ENCODE measurements around the gene NRCAM.

DNA sequence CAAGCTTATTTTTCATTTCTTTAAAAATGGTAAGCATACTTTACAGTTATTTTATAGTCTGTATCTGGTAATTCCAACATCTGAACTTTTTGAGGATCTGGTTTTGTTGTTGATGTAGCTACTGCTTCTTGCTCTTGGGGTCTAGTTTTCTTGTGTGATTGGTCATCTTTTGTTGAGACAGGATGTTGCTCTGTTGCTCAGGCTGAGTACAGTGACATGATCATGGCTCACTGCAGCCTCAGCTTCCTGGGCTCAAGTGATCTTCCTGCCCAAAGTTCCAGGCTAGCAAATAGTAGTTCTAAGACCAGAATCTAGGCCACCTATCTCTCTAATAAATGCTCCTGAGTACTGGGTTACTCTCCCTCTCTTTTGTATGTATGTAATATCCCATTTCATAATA, 75.7 kb downstream of the NRCAM start:
- no peak for TF ChIP-seq EZH2 (IDR thresholded peaks at IDR 0.05; ENCODE audit: borderline replicate concordance, low read depth, low read length, poor library complexity, severe bottlenecking)
- TF ChIP-seq, protein P1, sequence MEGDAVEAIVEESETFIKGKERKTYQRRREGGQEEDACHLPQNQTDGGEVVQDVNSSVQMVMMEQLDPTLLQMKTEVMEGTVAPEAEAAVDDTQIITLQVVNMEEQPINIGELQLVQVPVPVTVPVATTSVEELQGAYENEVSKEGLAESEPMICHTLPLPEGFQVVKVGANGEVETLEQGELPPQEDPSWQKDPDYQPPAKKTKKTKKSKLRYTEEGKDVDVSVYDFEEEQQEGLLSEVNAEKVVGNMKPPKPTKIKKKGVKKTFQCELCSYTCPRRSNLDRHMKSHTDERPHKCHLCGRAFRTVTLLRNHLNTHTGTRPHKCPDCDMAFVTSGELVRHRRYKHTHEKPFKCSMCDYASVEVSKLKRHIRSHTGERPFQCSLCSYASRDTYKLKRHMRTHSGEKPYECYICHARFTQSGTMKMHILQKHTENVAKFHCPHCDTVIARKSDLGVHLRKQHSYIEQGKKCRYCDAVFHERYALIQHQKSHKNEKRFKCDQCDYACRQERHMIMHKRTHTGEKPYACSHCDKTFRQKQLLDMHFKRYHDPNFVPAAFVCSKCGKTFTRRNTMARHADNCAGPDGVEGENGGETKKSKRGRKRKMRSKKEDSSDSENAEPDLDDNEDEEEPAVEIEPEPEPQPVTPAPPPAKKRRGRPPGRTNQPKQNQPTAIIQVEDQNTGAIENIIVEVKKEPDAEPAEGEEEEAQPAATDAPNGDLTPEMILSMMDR (conservative IDR thresholded peaks at IDR 0.05; ENCODE audit: low read depth, low read length): no peak

Measured in A673 (cell line).